ENCODE measurements around the gene ZNF746. TPM values are rescaled to one million over a fixed set of nuclear protein-coding genes. Genes with fewer than 3 reads are reported as not detected.

Gene ZNF746
- polyA plus RNA-seq (2013, experiment 1 of 2): 11.3 TPM
- 11.9 TPM for polyA plus RNA-seq (2013, experiment 2 of 2)

DNA sequence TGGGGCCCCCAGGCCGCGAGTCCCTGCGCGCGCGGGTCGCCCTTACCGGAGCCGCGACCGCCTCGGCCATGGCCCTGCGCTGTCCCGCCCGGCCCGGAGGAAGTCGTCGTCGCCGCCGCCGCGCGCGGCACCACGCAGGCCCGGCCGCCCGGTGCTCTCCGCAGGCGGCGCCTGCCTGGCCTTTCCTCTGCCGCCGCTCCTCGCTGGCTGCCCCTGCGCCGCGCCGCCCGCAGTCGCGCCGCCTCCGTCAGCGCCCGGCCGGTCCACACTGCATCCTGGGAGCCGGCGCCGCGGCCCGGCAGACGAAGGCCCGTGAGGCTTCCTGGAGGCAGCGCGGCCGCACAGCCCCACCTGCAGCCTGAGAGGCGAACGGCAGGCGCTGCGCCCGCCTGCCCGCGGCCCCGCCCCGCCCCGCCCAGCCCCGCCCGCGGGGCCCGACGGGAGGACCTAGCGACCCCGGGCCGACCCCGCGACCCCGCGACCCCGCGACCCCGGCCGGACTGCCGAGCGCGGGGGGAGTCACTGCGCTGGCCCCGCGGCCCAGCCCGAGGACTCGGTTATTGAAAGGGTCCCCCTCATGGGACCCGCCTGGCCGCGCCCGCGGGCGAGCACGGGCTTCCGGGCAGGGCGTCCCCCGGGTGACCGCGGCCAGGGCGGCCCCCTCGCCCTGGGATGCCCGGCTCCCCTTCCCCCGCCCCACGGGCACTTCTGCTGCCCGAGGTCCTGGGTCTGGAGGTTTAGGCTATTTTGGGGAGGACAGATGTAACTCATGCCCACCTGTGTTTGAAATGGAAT, at the start of gene ZNF746:
TSS of gene ZNF746 (minus strand) at position 343 of the 795 bp plus-strand sequence. CDS start at position 70, 273 bp downstream.
- Histone ChIP-seq H2BK120ac (ENCODE audit: low read depth, low read length) (no peak within 1 kb of the TSS), H4K91ac (ENCODE audit: low read depth, low read length, poor library complexity) (no peak within 1 kb of the TSS), H3K4me2 (ENCODE audit: insufficient read depth, low read length, poor library complexity, severe bottlenecking) (peak within 1 kb of the TSS; percentile 84), H3K18ac (ENCODE audit: low read length) (peak within 1 kb of the TSS; percentile 88), H3K4me3 (ENCODE audit: low read length in 2 of 2) (peak within 1 kb of the TSS; percentile 73 to 85), H3K9ac (ENCODE audit: low read depth, low read length, poor library complexity) (peak within 1 kb of the TSS; percentile 98), H3K14ac (ENCODE audit: low read length) (peak within 1 kb of the TSS; percentile 32), H3K4ac (ENCODE audit: low read length) (no peak within 1 kb of the TSS), H2BK5ac (ENCODE audit: low read length) (no peak within 1 kb of the TSS), H3K27me3 (ENCODE audit: control insufficient read depth in 3 of 3, insufficient read depth in 3 of 3, low read depth in 1 of 3, low read length in 3 of 3) (peaks cover 0 to 44% (median 6%) of the 10 kb centered on the region in 3 experiments), H2AK5ac (ENCODE audit: low read depth, low read length) (peak within 1 kb of the TSS; percentile 37), H4K8ac (ENCODE audit: low read depth, low read length) (no peak within 1 kb of the TSS), H2AFZ (ENCODE audit: low read length) (peak within 1 kb of the TSS; percentile 95), H3K79me1 (ENCODE audit: low read depth, low read length) (peaks cover 10% of the 10 kb centered on the region), H3K27ac (replicated peaks; ENCODE audit: low read length) (no peak within 1 kb of the TSS), H3K9me3 (replicated peaks in 1 of 2; ENCODE audit: control insufficient read depth in 2 of 2, insufficient read depth in 1 of 2, low read depth in 1 of 2, low read length in 2 of 2) (no peaks in the 10 kb centered on the region), H2BK12ac (ENCODE audit: low read length) (no peak within 1 kb of the TSS), H2BK15ac (ENCODE audit: low read length) (no peak within 1 kb of the TSS), H3K36me3 (replicated peaks in 1 of 2; ENCODE audit: control insufficient read depth in 2 of 2, insufficient read depth in 2 of 2, low read length in 2 of 2) (peaks cover 10 to 30% of the 10 kb centered on the region in 2 donors), H3K4me1 (ENCODE audit: control insufficient read depth in 2 of 2, insufficient read depth in 1 of 2, low read depth in 1 of 2, low read length in 2 of 2) (peaks cover 4 to 6% of the 10 kb centered on the region in 2 donors), H3K23ac (ENCODE audit: low read depth, low read length, poor library complexity) (peak within 1 kb of the TSS; percentile 98)
- peak; percentile 83 for DNase-seq (ENCODE audit: low spot score)
- WGBS, 2 donors (ENCODE audit: extremely low coverage in 2 of 2, insufficient read length in 2 of 2, insufficient replicate concordance in 1 of 2): no CpG with 5 or more reads among the region's 109 CpGs

DNA sequence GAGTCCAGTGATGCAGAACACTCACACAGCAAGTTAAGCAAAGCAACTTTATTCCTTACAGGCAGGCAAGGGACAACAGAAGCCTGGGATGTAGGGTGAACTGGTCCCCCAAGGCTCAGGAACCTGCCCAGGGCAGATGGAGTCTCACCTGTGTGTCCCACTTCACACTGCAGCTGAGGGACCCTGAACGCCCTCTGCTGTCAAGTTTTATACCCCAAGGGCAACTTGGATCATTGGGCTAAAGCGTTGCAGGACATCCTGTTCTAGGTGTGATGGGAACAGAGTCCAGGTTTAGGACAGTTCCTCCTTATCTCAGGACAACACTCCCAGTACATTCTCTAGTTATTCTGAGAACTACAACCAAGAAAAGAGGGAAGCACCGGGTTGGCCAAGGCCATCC, 49.5 kb upstream of the ZNF746 start:
- H3K36me3 ChIP-seq (replicated peaks in 1 of 2; ENCODE audit: control insufficient read depth in 2 of 2, insufficient read depth in 2 of 2, low read length in 2 of 2): peaks cover 42 to 67% of the 10 kb centered on the region in 2 donors

DNA sequence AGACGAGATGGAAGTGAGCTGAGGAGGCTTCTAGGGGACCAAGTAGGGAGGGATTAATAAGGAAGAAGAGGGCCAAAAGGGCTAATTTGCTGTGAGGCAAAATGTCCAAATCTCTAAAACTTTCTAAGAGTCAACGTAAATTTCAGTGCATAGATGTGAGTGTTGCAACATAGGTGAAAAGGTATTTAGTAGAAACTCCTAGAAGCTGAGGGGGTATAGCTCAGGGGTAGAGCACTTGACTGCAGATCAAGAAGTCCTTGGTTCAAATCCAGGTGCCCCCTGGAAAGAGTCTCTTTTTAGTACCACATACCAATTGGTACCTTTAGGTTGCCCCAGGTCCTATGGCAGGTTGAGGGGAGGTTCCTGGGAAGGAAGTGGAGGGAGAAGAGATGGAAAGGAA, 48.7 kb upstream of the ZNF746 start:
- H3K23ac ChIP-seq (ENCODE audit: low read depth, low read length, poor library complexity): no peak overlapping the region
- no peak overlapping the region for H3K14ac ChIP-seq (ENCODE audit: low read length)
- no peak overlapping the region for H3K18ac ChIP-seq (ENCODE audit: low read length)
- no peaks in the 10 kb centered on the region for H3K79me1 ChIP-seq (ENCODE audit: low read depth, low read length)
- no peak overlapping the region for H3K4me3 ChIP-seq (ENCODE audit: low read length in 2 of 2)
- H2BK120ac ChIP-seq (ENCODE audit: low read depth, low read length): no peak overlapping the region
- no peak for DNase-seq (ENCODE audit: low spot score)
- H3K4ac ChIP-seq (ENCODE audit: low read length): no peak overlapping the region
- H3K9ac ChIP-seq (ENCODE audit: low read depth, low read length, poor library complexity): no peak overlapping the region
- H2BK12ac ChIP-seq (ENCODE audit: low read length): no peak overlapping the region
- peaks cover 6 to 10% of the 10 kb centered on the region in 2 donors for H3K9me3 ChIP-seq (replicated peaks in 1 of 2; ENCODE audit: control insufficient read depth in 2 of 2, insufficient read depth in 1 of 2, low read depth in 1 of 2, low read length in 2 of 2)
- peaks cover 36 to 59% of the 10 kb centered on the region in 2 donors for H3K36me3 ChIP-seq (replicated peaks in 1 of 2; ENCODE audit: control insufficient read depth in 2 of 2, insufficient read depth in 2 of 2, low read length in 2 of 2)
- H2BK15ac ChIP-seq (ENCODE audit: low read length): no peak overlapping the region
- H4K8ac ChIP-seq (ENCODE audit: low read depth, low read length): no peak overlapping the region
- H2AK5ac ChIP-seq (ENCODE audit: low read depth, low read length): no peak overlapping the region
- H3K27me3 ChIP-seq (ENCODE audit: control insufficient read depth in 3 of 3, insufficient read depth in 3 of 3, low read depth in 1 of 3, low read length in 3 of 3): peaks cover 0 to 2% (median 0%) of the 10 kb centered on the region in 3 experiments
- H2BK5ac ChIP-seq (ENCODE audit: low read length): no peak overlapping the region
- no CpG with 5 or more reads among the region's 2 CpGs for WGBS, 2 donors (ENCODE audit: extremely low coverage in 2 of 2, insufficient read length in 2 of 2, insufficient replicate concordance in 1 of 2)
- H4K91ac ChIP-seq (ENCODE audit: low read depth, low read length, poor library complexity): no peak overlapping the region
- H2AFZ ChIP-seq (ENCODE audit: low read length): no peak overlapping the region
- H3K4me1 ChIP-seq (ENCODE audit: control insufficient read depth in 2 of 2, insufficient read depth in 1 of 2, low read depth in 1 of 2, low read length in 2 of 2): no peaks in the 10 kb centered on the region
- H3K4me2 ChIP-seq (ENCODE audit: insufficient read depth, low read length, poor library complexity, severe bottlenecking): no peak overlapping the region
- no peak overlapping the region for H3K27ac ChIP-seq (replicated peaks; ENCODE audit: low read length)

More for the DNA sequence above, 49.5 kb upstream of the ZNF746 start:
- Histone ChIP-seq H4K91ac (ENCODE audit: low read depth, low read length, poor library complexity) (no peak overlapping the region), H2AK5ac (ENCODE audit: low read depth, low read length) (no peak overlapping the region), H3K4me2 (ENCODE audit: insufficient read depth, low read length, poor library complexity, severe bottlenecking) (no peak overlapping the region), H3K27me3 (ENCODE audit: control insufficient read depth in 3 of 3, insufficient read depth in 3 of 3, low read depth in 1 of 3, low read length in 3 of 3) (peaks cover 0 to 2% (median 0%) of the 10 kb centered on the region in 3 experiments), H2BK15ac (ENCODE audit: low read length) (no peak overlapping the region), H2BK12ac (ENCODE audit: low read length) (no peak overlapping the region), H3K27ac (replicated peaks; ENCODE audit: low read length) (no peak overlapping the region), H3K9me3 (replicated peaks in 1 of 2; ENCODE audit: control insufficient read depth in 2 of 2, insufficient read depth in 1 of 2, low read depth in 1 of 2, low read length in 2 of 2) (peaks cover 6 to 7% of the 10 kb centered on the region in 2 donors), H4K8ac (ENCODE audit: low read depth, low read length) (no peak overlapping the region), H2AFZ (ENCODE audit: low read length) (no peak overlapping the region), H2BK120ac (ENCODE audit: low read depth, low read length) (no peak overlapping the region), H3K4me1 (ENCODE audit: control insufficient read depth in 2 of 2, insufficient read depth in 1 of 2, low read depth in 1 of 2, low read length in 2 of 2) (no peaks in the 10 kb centered on the region), H3K23ac (ENCODE audit: low read depth, low read length, poor library complexity) (no peak overlapping the region), H3K79me1 (ENCODE audit: low read depth, low read length) (peaks cover 2% of the 10 kb centered on the region), H2BK5ac (ENCODE audit: low read length) (no peak overlapping the region), H3K14ac (ENCODE audit: low read length) (no peak overlapping the region), H3K18ac (ENCODE audit: low read length) (no peak overlapping the region), H3K9ac (ENCODE audit: low read depth, low read length, poor library complexity) (no peak overlapping the region), H3K4ac (ENCODE audit: low read length) (no peak overlapping the region), H3K4me3 (ENCODE audit: low read length in 2 of 2) (no peak overlapping the region)
- DNase-seq (ENCODE audit: low spot score): no peak
- WGBS, 2 donors (ENCODE audit: extremely low coverage in 2 of 2, insufficient read length in 2 of 2, insufficient replicate concordance in 1 of 2): no CpG with 5 or more reads among the region's 3 CpGs

DNA sequence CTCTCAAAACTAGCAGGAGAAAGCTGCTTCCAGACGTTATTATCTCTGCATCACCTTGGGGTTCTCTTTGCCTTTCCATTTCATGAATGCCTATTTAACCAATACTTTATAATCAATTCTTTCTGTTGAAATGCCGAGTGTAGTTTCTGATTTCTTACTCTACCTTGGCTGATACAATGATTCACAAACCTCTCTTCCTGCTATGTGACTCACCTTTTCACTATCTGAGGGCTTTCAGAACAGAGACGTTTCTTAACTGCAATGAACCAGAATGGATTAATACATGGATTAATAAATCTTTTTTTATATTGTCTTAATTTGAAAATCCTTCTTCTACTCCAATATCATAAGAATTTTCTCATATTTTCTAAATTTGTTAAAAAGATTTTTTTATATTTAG, 46.4 kb upstream of the ZNF746 start:
- no peak overlapping the region for H3K18ac ChIP-seq (ENCODE audit: low read length)
- DNase-seq (ENCODE audit: low spot score): no peak
- no peaks in the 10 kb centered on the region for H3K4me1 ChIP-seq (ENCODE audit: control insufficient read depth in 2 of 2, insufficient read depth in 1 of 2, low read depth in 1 of 2, low read length in 2 of 2)
- H4K91ac ChIP-seq (ENCODE audit: low read depth, low read length, poor library complexity): no peak overlapping the region
- H2BK5ac ChIP-seq (ENCODE audit: low read length): no peak overlapping the region
- H3K9ac ChIP-seq (ENCODE audit: low read depth, low read length, poor library complexity): no peak overlapping the region
- peaks cover 0 to 2% (median 0%) of the 10 kb centered on the region in 3 experiments for H3K27me3 ChIP-seq (ENCODE audit: control insufficient read depth in 3 of 3, insufficient read depth in 3 of 3, low read depth in 1 of 3, low read length in 3 of 3)
- no peak overlapping the region for H3K4me3 ChIP-seq (ENCODE audit: low read length in 2 of 2)
- H3K36me3 ChIP-seq (replicated peaks in 1 of 2; ENCODE audit: control insufficient read depth in 2 of 2, insufficient read depth in 2 of 2, low read length in 2 of 2): peaks cover 18 to 36% of the 10 kb centered on the region in 2 donors
- no peaks in the 10 kb centered on the region for H3K79me1 ChIP-seq (ENCODE audit: low read depth, low read length)
- H2AFZ ChIP-seq (ENCODE audit: low read length): no peak overlapping the region
- H3K4ac ChIP-seq (ENCODE audit: low read length): no peak overlapping the region
- H3K4me2 ChIP-seq (ENCODE audit: insufficient read depth, low read length, poor library complexity, severe bottlenecking): no peak overlapping the region
- H4K8ac ChIP-seq (ENCODE audit: low read depth, low read length): no peak overlapping the region
- WGBS, 2 donors (ENCODE audit: extremely low coverage in 2 of 2, insufficient read length in 2 of 2, insufficient replicate concordance in 1 of 2): no CpG with 5 or more reads among the region's 3 CpGs
- H2AK5ac ChIP-seq (ENCODE audit: low read depth, low read length): no peak overlapping the region
- H2BK120ac ChIP-seq (ENCODE audit: low read depth, low read length): no peak overlapping the region
- no peak overlapping the region for H2BK15ac ChIP-seq (ENCODE audit: low read length)
- H3K9me3 ChIP-seq (replicated peaks in 1 of 2; ENCODE audit: control insufficient read depth in 2 of 2, insufficient read depth in 1 of 2, low read depth in 1 of 2, low read length in 2 of 2): peaks cover 3 to 8% of the 10 kb centered on the region in 2 donors
- H2BK12ac ChIP-seq (ENCODE audit: low read length): no peak overlapping the region
- no peak overlapping the region for H3K14ac ChIP-seq (ENCODE audit: low read length)
- no peak overlapping the region for H3K27ac ChIP-seq (replicated peaks; ENCODE audit: low read length)
- no peak overlapping the region for H3K23ac ChIP-seq (ENCODE audit: low read depth, low read length, poor library complexity)
